NT2/D1 (cell line): ENCODE data around the gene VAV2.

Source experiments
- DNase-seq: peaks from one replicate; pipeline ENCODE4 v3.0.0-alpha.2; 2011; ENCODE audit warnings: low read depth, low spot score
- H3K27me3 ChIP-seq: 2 replicates; pipeline ENCODE4 v1.6.0; 2011; ENCODE audit warnings: mild to moderate bottlenecking; ENCODE audit not compliant: insufficient read length, insufficient read depth
- H3K36me3 ChIP-seq: 2 replicates; pipeline ENCODE4 v1.6.1; 2011; ENCODE audit warnings: mild to moderate bottlenecking, low read length, mixed read lengths; ENCODE audit not compliant: insufficient read depth, insufficient read length
- H3K4me1 ChIP-seq: 2 replicates; pipeline ENCODE4 v1.5.1; 2011; ENCODE audit not compliant: insufficient read depth, insufficient read length
- H3K4me3 ChIP-seq: 2 replicates; pipeline ENCODE4 v1.5.1; 2011; ENCODE audit warnings: low read depth; ENCODE audit not compliant: insufficient read length
- H3K9ac ChIP-seq: 2 replicates; pipeline ENCODE4 v1.6.0; 2011; ENCODE audit warnings: low read depth; ENCODE audit not compliant: insufficient read length
- H3K9me3 ChIP-seq: 2 replicates; pipeline ENCODE4 v1.5.1; 2011; ENCODE audit warnings: mild to moderate bottlenecking, low read length; ENCODE audit not compliant: insufficient read depth
- SUZ12 ChIP-seq: IDR thresholded peaks from 2 replicates; pipeline ENCODE4 v1.6.1; 2011; ENCODE audit not compliant: insufficient read length, insufficient read depth; ENCODE audit errors: extremely low read depth
- YY1 ChIP-seq: IDR thresholded peaks from 2 replicates; pipeline ENCODE4 v1.6.1; 2011; ENCODE audit not compliant: insufficient read length, insufficient read depth
- ZNF274 ChIP-seq: IDR thresholded peaks from 2 replicates; pipeline ENCODE4 v1.6.1; 2011; ENCODE audit warnings: mild to moderate bottlenecking, low read depth, low read length

The VAV2 gene

GRCh38 chr9:133735931-133736330 lies 256.2 kb downstream of the VAV2 start:
- H3K4me3 ChIP-seq = no peak overlapping the region
- no peaks in the 10 kb centered on the region for H3K27me3 ChIP-seq
- no peaks in the 10 kb centered on the region for H3K9me3 ChIP-seq
- no peaks in the 10 kb centered on the region for H3K36me3 ChIP-seq
- TF ChIP-seq YY1 = no peak
- no peak for TF ChIP-seq SUZ12
- TF ChIP-seq ZNF274 = no peak
- DNase-seq = no peak
- H3K4me1 ChIP-seq = peaks cover 24% of the 10 kb centered on the region
- no peak overlapping the region for H3K9ac ChIP-seq

DNA sequence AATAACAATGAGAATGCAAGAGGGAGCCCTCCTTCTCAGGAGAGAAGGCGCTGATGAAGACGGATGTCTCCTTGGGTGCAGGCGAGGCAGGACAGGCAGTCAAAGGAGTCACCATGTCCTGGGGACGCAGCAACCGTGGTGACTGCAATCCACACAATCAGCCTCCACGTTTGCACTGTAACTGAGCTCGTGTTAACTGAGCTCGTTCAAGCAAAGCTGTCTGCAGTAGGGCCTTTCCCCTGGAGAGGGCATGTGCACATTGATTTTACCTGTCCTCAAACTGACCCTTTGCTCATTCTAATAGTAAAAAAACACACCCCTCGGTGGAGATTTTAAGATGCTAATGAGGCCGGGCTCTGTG lies 256.7 kb downstream of the VAV2 start:
- TF ChIP-seq YY1 (no peak), SUZ12 (no peak), ZNF274 (no peak)
- Histone ChIP-seq H3K4me3 (no peak overlapping the region), H3K27me3 (no peaks in the 10 kb centered on the region), H3K9ac (peak overlapping the region; percentile 7), H3K4me1 (peaks cover 24% of the 10 kb centered on the region), H3K9me3 (no peaks in the 10 kb centered on the region), H3K36me3 (no peaks in the 10 kb centered on the region)
- DNase-seq = no peak

DNA sequence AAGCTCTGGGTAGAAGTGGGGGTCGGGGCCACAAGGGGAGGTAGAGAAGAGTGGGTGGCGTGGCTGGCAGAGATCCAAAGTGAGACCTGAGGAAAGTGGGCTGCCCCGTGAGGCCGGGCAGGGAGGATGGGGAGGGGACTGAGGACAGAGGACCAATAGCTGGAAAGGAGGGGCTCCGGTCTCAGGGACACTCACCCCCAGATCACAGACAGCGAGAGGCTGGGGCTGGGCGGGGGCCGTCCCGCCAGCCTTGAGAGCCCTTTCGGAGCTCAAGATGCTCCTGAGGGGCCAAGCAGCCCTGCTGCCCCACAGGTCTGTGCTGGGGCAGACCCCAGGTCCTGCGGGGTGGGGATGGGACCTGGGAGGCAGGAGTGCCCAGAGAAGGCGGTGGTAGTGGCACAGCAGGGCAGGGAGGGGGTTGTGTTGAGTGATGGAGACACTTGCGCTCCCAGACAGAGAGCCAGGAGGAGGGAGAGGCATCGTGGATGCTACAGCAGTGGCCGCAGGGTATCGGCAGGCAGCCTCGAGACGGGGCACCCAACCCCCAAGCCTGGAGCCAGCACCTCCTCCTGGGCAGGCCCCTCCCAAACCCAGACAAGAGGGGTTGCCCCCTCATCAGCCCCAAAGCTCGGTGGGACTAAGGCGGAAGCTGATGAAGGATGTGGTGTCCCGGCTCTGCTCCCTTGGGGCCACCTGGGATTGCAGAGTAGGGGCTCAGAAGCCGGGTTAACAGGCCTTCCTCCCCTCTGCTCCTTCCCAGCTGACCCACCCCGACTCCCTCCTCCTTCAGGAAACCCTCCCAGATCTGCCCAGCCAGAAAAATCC lies 257.3 kb downstream of the VAV2 start:
- Histone ChIP-seq H3K4me1 (peaks cover 24% of the 10 kb centered on the region), H3K36me3 (no peaks in the 10 kb centered on the region), H3K27me3 (no peaks in the 10 kb centered on the region), H3K4me3 (no peak overlapping the region), H3K9me3 (no peaks in the 10 kb centered on the region), H3K9ac (peak overlapping the region; percentile 7)
- DNase-seq = peak; percentile 68
- TF ChIP-seq YY1 (no peak), SUZ12 (no peak), ZNF274 (no peak)

- no peaks in the 10 kb centered on the region for H3K27me3 ChIP-seq
- DNase-seq = no peak
- TF ChIP-seq YY1 (no peak), ZNF274 (no peak), SUZ12 (no peak)
- H3K36me3 ChIP-seq = no peaks in the 10 kb centered on the region
- no peak overlapping the region for H3K9ac ChIP-seq
- peaks cover 24% of the 10 kb centered on the region for H3K4me1 ChIP-seq
- H3K4me3 ChIP-seq = no peak overlapping the region
- H3K9me3 ChIP-seq = no peaks in the 10 kb centered on the region
These were observed 258.2 kb downstream of the VAV2 start for GRCh38 chr9:133733796-133734533.

- TF ChIP-seq YY1 (no peak), SUZ12 (no peak), ZNF274 (no peak)
- Histone ChIP-seq H3K27me3 (no peaks in the 10 kb centered on the region), H3K4me1 (peaks cover 19% of the 10 kb centered on the region), H3K4me3 (no peak overlapping the region), H3K9ac (no peak overlapping the region), H3K36me3 (no peaks in the 10 kb centered on the region), H3K9me3 (no peaks in the 10 kb centered on the region)
- DNase-seq = no peak
These were observed 258.7 kb downstream of the VAV2 start for GRCh38 chr9:133733421-133733795.

DNA sequence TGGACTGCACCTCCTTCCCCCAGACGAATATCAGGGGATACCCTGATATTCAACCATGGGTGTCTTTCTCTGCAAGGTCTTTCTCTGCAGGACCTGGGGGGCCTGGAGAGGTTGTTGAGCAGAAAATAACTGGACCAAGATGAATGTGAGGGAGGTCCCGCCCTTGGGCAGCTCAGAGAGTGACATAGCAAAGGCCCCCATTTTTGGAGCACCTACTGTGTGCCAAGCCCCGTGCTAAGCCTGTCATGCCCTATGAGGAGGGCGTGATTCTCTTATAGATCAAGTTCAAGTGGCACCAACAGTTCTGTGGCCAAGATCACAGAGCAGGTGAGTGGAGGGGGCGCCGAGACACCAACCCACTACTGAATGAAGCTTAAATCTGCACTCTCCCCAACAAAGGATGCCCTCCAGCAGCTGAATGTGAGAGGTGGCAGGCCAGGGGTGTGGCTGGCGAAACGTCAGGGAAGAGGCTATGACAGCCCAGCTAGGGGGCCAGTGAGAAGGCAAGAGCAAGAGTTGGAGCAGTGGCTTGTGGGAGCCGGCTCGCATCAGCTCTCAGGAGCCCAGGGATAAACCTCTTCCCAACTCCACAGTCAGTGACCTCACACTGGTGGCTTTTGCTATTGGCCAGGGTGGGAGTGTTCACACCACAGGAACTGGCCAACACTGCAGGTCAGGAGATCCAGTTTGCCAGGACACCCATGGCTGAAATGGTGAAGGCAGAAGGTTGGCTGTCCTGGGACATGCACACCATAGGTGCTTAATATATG lies 259.3 kb downstream of the VAV2 start:
- no peaks in the 10 kb centered on the region for H3K36me3 ChIP-seq
- H3K9me3 ChIP-seq = no peaks in the 10 kb centered on the region
- TF ChIP-seq SUZ12 (no peak), YY1 (no peak)
- H3K4me1 ChIP-seq = peaks cover 17% of the 10 kb centered on the region
- no peaks in the 10 kb centered on the region for H3K27me3 ChIP-seq
- H3K4me3 ChIP-seq = no peak overlapping the region
- no peak overlapping the region for H3K9ac ChIP-seq
- no peak for DNase-seq
